Fibroblast of villous mesenchyme (primary cell): ENCODE measurements around the gene PDF. TPM values are rescaled to one million over a fixed set of nuclear protein-coding genes. Genes with fewer than 3 reads are reported as not detected.
A peak's percentile ranks its signal among the peaks of the same experiment; 100 is the strongest.
"Not testable (repeated sequence)": the region's sequence is repeated elsewhere in the genome, so short reads cannot be mapped to it uniquely, and the experiment has no call there.

Source experiments
- DNase-seq: peaks from one replicate; pipeline ENCODE4 v3.0.0-alpha.2; 2010; ENCODE audit warnings: low read depth
- H3K4me3 ChIP-seq: 2 replicates; pipeline ENCODE4 v1.5.1; 2011; ENCODE audit warnings: low read depth, mild to moderate bottlenecking, low read length
- total RNA-seq: library from RNA; depleted of rRNA; stranded (reverse); fragments of >200 nt; gene quantifications from 2 replicates; pipeline ENCODE4 v1.2.3, GENCODE V29; 2012
- TF ChIP-seq, protein P1 (sequence below): IDR thresholded peaks from 2 replicates; pipeline ENCODE4 v1.5.1; 2012; ENCODE audit warnings: low read depth, mild to moderate bottlenecking, low read length; ENCODE audit not compliant: insufficient read depth

PDF gene
- total RNA-seq, 1 donor = 11.7 TPM

DNA sequence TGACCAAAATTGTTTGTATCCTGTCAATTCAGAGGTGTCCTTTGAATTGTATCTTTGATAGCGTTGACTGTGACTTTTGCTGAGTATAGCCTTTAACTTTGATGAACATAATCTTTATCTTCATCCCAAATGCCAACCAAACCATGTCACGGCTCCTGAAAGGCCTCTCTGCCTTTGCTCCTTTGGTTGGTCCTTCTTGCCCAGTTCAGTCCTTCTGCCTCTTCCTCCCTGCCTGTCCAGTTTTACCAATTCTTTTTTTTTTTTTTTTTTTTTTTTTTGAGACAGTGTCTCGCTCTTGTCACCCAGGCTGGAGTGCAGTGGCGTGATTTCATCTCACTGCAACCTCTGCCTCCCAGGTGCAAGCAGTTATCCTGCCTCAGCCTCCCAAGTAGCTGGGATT lies 32.1 kb downstream of the PDF start:
- TF ChIP-seq, protein P1, sequence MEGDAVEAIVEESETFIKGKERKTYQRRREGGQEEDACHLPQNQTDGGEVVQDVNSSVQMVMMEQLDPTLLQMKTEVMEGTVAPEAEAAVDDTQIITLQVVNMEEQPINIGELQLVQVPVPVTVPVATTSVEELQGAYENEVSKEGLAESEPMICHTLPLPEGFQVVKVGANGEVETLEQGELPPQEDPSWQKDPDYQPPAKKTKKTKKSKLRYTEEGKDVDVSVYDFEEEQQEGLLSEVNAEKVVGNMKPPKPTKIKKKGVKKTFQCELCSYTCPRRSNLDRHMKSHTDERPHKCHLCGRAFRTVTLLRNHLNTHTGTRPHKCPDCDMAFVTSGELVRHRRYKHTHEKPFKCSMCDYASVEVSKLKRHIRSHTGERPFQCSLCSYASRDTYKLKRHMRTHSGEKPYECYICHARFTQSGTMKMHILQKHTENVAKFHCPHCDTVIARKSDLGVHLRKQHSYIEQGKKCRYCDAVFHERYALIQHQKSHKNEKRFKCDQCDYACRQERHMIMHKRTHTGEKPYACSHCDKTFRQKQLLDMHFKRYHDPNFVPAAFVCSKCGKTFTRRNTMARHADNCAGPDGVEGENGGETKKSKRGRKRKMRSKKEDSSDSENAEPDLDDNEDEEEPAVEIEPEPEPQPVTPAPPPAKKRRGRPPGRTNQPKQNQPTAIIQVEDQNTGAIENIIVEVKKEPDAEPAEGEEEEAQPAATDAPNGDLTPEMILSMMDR = no peak
- no peak overlapping the region for H3K4me3 ChIP-seq
- DNase-seq = no peak

DNA sequence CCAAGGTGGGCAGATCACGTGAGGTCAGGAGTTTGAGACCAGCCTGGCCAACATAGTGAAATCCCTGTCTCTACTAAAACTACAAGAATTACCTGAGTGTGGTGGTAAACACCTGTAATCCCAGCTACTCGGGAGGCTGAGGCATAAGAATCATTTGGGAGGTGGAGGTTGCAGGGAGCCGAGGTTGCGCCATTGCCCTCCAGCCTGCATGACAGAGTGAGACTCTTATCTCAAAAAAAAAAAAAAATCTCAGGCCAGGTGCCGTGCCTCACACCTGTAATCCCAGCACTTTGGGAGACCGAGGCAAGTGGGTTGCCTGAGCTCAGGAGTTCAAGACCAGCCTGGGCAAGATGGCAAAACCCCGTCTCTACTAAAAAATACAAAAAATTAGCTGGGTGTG lies 33.6 kb downstream of the PDF start:
- not testable (repeated sequence) for H3K4me3 ChIP-seq, DNase-seq

DNA sequence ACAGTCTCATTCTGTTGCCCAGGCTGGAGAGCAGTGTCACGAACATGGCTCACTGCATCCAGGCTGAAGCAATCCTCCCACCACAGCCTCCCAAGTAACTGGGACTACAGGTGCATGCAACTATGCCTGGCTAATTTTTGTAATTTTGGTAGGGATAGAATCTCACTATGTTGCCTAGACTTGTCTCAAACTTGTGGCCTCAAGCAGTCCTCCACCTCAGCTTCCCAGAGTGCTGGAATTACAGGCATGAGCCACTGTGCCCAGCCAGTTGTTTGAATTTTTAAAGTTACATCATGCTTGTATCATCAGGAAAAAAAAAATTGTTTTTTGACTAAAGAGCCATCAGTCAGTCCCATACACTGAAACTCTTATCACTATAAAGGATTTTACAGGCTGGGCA lies 36.3 kb downstream of the PDF start:
- TF ChIP-seq, protein P1 = no peak
- H3K4me3 ChIP-seq = no peak overlapping the region
- no peak for DNase-seq

DNA sequence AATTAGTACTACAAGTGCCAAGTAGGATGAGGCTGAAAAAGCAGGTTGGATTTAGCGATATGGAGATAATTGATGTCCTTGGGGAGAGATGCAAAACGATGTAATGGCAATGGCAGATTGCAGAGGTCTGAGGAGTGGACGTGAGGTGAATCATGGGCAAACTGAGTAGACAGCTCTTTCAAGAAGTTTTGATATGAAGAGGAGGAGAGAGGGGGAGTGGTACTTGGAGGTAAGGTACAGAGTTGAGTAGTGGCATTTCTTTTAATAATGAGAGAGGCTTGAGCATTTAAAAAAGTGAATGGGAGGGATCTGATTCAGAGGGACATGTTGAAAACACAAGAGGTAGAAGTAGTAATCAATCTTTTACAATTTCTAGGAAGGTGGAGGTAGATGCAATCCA lies 37.0 kb downstream of the PDF start:
- no peak overlapping the region for H3K4me3 ChIP-seq

DNA sequence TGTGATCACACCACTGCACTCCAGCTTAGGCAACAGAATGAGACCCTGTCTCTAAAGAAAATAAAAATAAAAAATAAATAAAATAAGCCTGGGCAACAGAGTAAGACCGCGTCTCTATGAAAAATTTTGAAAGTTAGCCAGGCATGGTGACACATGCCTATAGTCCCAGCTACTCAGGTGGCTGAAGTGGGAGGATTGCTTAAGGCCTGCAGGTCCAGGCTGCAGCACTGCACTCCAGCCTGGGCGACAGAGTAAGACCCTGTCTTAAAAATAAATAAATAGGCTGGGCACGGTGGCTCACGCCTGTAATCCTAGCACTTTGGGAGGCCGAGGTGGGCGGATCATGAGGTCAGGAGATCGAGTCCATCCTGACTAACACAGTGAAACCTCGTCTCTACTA lies 38.7 kb downstream of the PDF start:
- not testable (repeated sequence) for H3K4me3 ChIP-seq, DNase-seq

More for the DNA sequence above, 37.0 kb downstream of the PDF start:
- TF ChIP-seq, protein P1 = no peak
- DNase-seq = no peak

DNA sequence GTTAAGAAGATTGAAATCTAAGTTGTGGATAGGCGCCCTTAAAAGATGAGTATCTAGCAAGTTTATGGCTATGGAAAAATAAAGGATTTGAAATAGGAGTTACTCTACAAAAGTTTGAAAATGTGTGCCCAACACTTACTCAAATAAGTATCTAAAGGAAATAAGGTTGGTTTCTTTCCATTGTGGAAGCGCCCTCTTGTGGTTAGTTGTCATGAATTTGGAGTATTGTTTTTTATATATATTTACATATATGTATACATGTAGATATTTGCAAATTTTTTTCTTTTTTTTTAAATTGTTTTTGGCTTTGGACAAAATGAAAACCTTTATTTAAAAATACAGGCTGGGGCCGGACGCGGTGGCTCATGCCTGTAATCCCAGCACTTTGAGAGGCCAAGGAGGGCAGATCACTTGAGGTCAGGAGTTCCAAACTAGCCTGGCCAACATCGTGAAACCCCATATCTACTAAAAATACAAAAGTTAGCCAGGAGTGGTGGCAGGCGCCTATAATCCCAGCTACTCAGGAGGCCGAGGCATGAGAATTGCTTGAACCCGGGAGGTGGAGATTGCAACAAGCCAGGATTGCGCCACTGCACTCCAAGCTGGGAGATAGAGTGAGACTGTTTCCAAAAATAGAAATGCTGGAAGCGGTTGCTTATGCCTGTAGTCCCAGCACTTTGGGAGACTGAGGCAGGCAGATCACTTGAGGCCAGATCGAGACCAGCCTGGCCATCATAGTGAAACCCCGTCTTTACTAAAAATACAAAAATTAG lies 43.3 kb downstream of the PDF start:
- no peak overlapping the region for H3K4me3 ChIP-seq
- TF ChIP-seq, protein P1 = peak; percentile 51
- DNase-seq = peak; percentile 95

DNA sequence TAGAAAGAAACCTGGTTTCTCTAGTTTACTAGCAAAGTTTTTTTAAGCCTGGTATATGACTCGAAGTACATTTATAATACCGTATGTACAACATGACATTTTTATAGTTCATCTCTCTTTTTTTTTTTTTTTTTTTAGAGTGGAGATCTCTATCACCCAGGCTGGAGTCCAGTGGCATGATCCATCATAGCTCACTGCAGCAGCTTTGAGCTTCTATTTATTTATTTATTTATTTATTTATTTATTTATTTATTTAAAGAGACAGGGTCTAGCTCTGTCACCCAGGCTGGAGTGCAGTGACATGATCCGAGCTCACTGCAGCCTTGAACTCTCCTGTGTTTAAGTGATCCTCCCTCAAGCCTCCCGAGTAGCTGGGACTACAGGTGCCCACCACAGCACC lies 45.1 kb downstream of the PDF start:
- no peak for DNase-seq
- TF ChIP-seq, protein P1 = no peak
- H3K4me3 ChIP-seq = no peak overlapping the region

DNA sequence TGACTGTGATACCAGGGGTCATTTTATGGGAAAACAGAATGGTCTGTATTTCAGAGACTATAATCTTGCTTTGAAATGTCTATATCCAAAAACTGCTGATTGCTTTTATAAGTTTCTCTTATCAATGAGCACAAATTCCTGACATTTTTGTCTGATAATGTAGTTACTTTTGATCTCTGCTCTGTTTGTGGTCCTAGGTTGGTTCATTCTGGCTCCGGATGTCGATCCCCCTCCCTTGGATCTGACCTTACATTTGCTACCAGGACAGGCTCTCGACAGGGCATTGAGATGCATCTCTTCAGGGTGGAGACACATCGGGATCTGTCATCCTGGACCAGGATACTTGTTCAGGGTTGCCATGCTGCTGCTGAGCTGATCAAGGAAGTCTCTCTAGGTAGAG lies 46.5 kb downstream of the PDF start:
- no peak overlapping the region for H3K4me3 ChIP-seq
- TF ChIP-seq, protein P1 = no peak
- DNase-seq = no peak
